GM21360 (cell line): ENCODE measurements around the gene ICE1.
"Not testable (repeated sequence)": the region's sequence is repeated elsewhere in the genome, so short reads cannot be mapped to it uniquely, and the experiment has no call there.

ENCODE experiments used
- ATAC-seq: cut with Tn5 transposase; IDR thresholded peaks from one replicate; pipeline ENCODE4 v1.9.1; 2021; ENCODE audit warnings: mild to moderate bottlenecking, moderate library complexity; ENCODE audit not compliant: unreplicated experiment

ICE1 gene, protein sequence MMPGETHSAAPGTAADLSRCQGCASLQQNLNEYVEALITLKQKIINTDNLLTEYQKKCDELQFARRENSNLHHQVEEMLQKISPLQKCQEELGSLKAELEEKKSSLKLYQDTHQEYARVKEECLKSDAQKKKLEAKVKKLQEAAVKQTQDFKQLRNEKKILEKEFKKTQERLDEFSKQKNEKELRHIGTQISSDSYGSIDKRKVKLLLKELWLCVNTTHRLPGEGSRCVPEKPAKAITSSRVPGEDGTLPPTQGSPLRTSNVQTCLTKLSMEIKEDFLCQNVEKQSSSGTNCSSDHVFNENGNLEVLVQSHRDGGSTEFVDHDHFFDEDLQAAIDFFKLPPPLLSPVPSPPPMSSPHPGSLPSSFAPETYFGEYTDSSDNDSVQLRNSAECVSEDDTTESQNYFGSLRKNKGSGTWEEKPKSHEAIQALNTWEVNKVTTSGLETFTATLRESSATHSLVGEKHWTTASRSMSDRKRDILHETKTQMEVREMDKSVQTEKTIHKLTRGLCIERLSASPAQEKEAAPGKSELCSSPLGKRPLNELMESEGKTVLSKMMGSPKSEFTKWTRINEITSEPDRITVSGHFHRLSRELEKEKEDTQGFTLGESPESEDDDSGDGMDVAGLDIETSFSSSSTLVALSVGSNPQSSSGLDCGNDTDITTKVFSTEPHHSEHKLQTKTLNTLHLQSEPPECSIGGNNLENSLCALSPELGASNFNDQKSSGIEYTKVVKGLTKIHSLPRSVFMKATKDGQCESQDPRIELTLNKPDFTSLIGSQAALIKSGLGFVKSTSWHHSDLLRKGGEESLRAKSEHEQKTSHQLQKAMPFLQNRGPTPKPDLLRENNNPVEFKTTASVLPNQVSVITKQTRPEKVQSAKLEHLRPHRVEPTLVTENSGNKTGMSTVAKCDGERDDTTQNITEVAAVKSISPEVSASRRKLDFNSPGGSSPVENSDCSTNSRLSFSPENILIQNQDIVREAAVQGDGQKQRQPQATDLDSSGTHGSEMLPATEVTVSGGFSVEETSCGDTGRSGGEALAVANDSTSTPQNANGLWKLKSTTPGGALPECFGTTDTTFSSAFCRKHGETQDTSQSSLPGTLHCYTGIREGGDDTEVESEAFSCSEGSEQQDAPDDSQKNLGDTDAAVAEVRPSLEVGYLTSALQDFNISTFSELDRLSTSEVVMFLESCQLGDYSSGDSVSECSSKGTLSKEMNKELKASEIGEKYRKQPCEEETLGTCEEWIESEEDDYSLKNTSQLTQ (N-terminal part only)

GRCh38 chr5:5421961-5422818 is at the start of gene ICE1:
Gene ICE1, plus strand, starts transcription at chr5:5422677. Its CDS starts 239 bp downstream, at chr5:5422916.
- peak; percentile 75 for ATAC-seq

DNA sequence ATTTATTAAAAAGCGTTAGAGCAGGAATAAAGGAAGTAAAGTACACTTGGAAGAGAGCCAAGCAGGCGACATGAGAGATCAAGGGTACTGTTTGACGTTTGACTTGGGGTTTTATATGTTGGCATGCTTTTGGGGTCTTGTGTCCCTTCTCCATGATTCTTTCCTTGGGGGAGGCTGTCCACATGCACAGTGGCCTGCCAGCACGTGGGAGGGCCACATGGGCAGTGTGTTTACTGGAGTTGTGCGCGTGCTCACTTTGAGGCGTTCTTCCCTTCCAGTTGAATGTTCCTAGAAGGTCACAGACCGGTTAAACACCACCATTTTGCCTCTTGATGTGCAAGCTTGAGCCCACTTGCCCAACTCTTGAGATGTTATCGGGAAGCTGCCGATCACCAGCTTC is 49.5 kb upstream of the ICE1 start:
- no peak for ATAC-seq

GRCh38 chr5:5373351-5373989 is 49.0 kb upstream of the ICE1 start:
- no peak for ATAC-seq

DNA sequence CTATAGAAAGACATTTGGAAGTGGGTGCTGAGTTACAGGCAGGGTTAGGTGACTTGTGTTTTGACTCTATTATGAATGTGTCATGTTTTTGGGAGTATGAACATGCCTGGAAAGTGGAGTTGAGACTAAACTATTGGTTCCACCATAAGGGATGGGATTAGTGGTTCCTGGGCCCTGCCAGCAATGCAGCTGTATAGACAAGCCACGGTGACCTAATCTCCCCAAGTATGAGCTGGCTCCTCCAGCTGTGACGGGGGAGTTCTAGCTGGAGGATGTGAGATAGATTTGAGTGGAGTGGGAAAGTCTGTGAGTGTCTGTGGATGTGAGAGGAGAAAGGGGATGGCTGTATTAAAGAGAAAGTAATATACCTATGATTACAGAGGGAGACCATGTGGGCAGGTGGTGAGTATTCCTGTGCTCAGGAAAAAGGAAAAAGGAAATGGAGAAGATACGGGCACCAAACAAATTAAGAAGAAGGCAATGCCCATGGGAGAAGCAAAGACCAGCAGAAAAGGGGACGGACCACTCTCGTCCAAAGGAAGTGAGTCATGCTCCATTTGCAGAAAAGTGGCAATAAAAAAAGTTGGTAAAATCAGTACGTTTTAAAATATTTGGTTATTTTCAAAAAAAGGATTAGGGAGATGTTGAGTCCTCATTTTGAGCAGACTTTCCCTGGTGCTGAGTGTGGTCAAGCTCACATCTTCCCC is 48.3 kb upstream of the ICE1 start:
- ATAC-seq: no peak

DNA sequence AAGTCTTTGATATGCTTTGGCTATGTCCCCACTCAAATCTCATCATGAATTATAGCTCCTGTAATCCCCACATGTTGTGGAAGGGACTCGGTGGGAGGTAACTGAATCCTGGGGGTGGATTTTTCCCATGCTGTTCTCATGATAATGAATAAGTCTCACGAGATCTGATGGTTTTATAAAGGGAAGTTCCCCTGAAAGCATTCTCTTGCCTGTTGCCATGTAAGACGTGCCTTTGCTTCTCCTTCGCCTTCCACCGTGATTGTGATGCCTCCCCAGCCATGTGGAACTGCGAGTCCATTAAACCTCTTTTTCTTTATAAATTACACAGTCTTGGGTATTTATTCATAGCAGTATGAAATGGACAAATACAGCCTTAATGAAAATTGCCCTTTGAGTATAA is 44.7 kb upstream of the ICE1 start:
- ATAC-seq: no peak

DNA sequence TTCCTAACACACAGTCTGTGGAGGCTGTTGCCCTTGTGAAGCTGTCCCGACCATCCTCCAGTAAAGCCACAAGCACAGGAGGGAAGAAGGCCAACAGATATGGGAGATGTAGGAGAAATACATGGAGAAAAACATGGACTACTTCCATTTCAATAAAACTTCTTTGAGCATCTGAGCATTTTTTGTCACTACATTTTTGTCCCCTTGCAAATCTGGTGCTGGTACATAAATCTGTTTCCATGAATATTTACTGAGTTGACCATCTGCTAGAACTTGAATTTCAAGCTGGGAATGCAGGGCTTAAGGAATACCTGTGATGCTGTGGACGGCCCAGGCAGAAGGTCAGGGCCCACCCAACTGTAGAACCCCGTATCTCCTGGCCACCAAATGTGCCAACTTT is 43.9 kb upstream of the ICE1 start:
- ATAC-seq: no peak

DNA sequence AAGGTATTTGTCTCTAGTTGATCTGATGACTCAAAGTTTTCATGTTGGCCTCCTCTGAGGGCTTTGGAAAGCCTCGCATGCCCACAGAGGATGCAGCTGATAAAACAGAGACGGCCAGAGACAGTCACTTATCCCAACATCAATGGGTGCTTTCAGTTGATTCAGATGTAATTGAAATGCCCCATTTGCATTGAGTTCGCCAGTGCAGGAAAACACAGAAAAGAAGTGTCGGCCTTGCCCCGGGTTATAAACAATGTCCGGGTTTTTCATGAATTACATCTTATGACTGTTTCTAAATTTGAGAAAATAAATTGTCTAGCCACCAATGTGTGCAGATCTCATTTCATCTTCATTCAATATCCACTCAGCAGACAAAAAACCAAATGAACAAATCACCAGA is 42.2 kb upstream of the ICE1 start:
- ATAC-seq: no peak

DNA sequence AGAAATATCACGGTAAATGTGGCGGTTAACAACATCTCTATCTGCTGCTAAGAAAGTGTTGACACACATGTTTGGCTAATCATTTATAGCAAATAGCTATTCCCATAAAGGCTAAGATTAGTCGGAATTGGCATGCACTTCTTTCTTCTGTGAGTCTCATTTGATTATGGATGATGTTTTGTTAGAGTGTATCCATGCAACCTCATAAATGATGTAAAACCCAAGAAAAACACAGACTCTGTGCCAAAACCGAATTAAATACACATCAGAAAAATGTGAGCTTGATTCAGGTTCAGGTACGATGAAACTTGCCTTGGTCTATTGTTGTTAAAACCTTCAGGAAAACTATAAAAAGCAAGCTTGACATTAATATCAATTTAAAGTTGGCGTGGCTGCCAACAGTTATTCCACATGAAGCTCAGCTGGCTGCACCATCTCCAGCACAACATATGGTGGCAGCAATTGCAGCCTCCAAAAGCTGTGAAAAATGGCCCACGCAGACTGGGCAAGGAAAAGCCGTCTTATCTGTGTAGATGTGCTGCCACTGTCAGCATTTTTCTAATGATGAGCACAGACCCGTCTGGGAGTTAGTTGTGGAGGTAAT is 41.1 kb upstream of the ICE1 start:
- no peak for ATAC-seq

DNA sequence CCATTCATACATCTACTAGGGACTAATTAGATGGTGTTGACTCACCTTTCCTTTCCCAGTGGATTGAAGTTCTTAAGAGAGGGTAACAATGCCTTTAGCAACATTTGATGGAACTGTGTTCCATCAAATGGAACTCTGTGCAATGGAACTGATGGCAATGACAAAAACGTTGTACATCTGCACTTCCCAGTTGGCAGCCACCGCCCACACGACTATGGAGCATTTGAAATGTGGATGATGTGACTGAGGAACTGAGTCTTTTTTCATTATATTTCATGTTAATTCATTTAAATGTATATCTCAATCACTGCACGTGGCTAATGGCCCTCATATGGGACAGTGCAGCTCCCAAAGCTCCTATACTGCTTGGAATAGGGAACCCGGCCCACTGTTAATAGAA is 39.0 kb upstream of the ICE1 start:
- no peak for ATAC-seq

DNA sequence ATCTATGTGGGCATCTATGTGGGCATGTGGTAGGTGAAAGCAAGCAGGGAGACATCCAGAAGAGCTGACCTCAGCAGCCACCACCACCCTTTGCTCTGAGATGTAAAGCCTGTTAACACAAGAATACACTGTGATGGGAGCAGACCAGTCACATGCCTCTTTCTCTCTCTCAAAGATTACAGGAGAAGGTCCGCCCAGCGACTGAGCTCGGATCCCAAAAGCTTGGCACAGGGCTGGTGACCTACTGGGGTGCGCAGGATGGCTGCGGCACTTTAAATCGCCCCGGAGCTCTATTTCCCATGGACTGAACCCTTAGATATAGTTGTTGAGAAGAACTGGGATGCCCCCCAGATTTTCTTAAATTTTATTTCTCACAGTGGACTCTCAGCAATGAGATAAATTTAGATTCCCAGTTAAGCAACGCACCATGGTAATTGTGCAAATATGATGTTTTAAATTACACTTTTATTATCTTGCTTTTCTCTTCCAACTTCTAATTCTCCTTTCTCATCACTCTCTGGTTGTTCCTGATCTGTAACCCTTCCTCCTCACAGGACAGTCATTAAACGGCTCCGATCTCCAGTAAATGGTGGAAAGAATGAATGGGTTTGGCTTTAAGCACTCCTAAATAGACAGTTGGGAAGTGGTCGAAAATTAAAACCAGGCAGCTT is 37.7 kb upstream of the ICE1 start:
- no peak for ATAC-seq

DNA sequence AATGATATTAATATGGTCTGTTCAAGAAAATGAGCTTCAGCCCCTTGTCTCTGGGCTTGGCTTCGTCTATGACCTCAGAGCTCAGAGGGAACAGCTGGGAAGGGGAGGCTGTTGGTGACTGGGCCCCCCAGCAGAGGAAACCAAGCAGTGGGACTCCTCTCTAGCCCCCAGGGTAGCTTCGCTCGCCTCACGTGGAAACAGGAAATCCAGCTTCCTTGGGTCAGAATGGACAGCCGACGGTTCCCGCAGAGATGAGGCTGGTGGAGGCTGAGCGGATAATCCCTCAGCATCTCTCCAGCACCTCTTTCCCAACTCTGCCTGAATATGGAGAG is 37.2 kb upstream of the ICE1 start:
- ATAC-seq: no peak

- ATAC-seq: no peak
Observed at GRCh38 chr5:5386329-5386728, 36.1 kb upstream of the ICE1 start.

DNA sequence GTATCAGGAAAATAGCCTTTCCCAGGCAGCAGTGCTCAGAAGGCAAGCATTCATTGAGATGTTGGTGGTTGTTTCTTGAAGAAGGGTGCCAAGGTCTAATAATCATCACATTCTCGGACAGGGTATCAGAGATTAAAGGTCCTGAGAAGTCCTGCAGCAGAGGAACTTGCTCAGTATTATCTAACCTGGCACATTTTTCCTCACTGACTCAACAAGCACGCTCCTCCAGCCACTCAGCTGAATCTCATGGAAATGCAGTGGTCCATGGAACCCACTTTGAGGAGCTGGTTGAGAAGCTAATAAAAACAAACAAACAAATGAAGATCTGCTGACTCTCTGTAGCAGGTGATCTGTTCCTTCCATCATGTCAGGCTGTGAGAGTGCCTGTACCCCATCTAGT is 35.3 kb upstream of the ICE1 start:
- ATAC-seq: no peak

GRCh38 chr5:5387777-5388176 is 34.7 kb upstream of the ICE1 start:
- no peak for ATAC-seq

- not testable (repeated sequence) for ATAC-seq
Observed at GRCh38 chr5:5390121-5390869, 32.2 kb upstream of the ICE1 start.

GRCh38 chr5:5392504-5392903 is 30.0 kb upstream of the ICE1 start:
- ATAC-seq: not testable (repeated sequence)

- ATAC-seq: not testable (repeated sequence)
Observed at GRCh38 chr5:5394384-5394986, 28.0 kb upstream of the ICE1 start.
